A549 (cell line): ENCODE data around the gene C11orf68. TPM values are rescaled to one million over a fixed set of nuclear protein-coding genes. Genes with fewer than 3 reads are reported as not detected.

Experiments
- ATAC-seq, 2 experiments: fragments of 200-7000 bp in 1 of 2; fragments of >200 bp in 1 of 2; cut with Nextera tagmentation in 1 of 2; cut with Tn5 transposase in 1 of 2; 3 replicates each; pipeline versions ENCODE4 v1.8.0 to v1.9.1; 2018 to 2020; ENCODE audit warnings: mild to moderate bottlenecking in 1 of 2, moderate library complexity in 1 of 2
- CTCF ChIA-PET: fragments of 300-600 bp; sonication (Branson Sonifier 250); formaldehyde crosslinking; extraction: SDS; loops from one replicate; lab custom pipeline; 2021; ENCODE audit warnings: antibody characterized with exemption, inconsistent platforms; lab: Yijun Ruan, JAX
- POLR2A ChIA-PET: fragments of 350-600 bp; formaldehyde crosslinking; extraction: SDS; loops from one replicate; lab custom pipeline; 2021; ENCODE audit warnings: antibody characterized with exemption, inconsistent platforms; lab: Yijun Ruan, JAX
- DNase-seq, 2 experiments: peaks; one replicate each; pipeline versions ENCODE4 v3.0.0 to v3.0.0-alpha.2; 2011 to 2016; ENCODE audit warnings: low read depth in 1 of 2, low spot score in 1 of 2
- FAIRE-seq: peaks from 2 replicates; lab custom pipeline; 2011; peaks lifted over from hg19 to GRCh38; lab: Jason Lieb, UNC
- H3K27ac ChIP-seq, 2 experiments: fragments of >200 bp; sonication (Bioruptor Twin); formaldehyde crosslinking; 3 replicates each; pipeline ENCODE4 v1.5.1; 2016 to 2017
- H3K4me1 ChIP-seq: fragments of >200 bp; sonication (Bioruptor Twin); formaldehyde crosslinking; 3 replicates; pipeline ENCODE4 v1.6.1; 2016
- H3K4me2 ChIP-seq: fragments of >200 bp; sonication (Bioruptor Twin); formaldehyde crosslinking; 3 replicates; pipeline ENCODE4 v1.6.1; 2016
- H3K4me3 ChIP-seq: fragments of >200 bp; sonication (Bioruptor Twin); formaldehyde crosslinking; 3 replicates; pipeline ENCODE4 v1.5.1; 2016
- H3K9me3 ChIP-seq: fragments of >200 bp; sonication (Bioruptor Twin); formaldehyde crosslinking; 3 replicates; pipeline ENCODE4 v1.6.1; 2016
- BCL3 ChIP-seq: fragments of >200 bp; sonication (Bioruptor Twin); formaldehyde crosslinking; IDR thresholded peaks from 3 replicates; pipeline ENCODE4 v1.6.1; 2016
- BHLHE40 ChIP-seq: IDR thresholded peaks from 2 replicates; pipeline ENCODE4 v1.6.1; 2012; ENCODE audit warnings: low read depth, low read length, inconsistent platforms
- CEBPB ChIP-seq, 2 experiments: fragments of >200 bp in 1 of 2; sonication (Bioruptor Twin) in 1 of 2; formaldehyde crosslinking in 1 of 2; IDR thresholded peaks; 2 replicates each; pipeline ENCODE4 v1.6.1; 2012 to 2016
- CHD2 ChIP-seq: fragments of 150-350 bp; IDR thresholded peaks from 2 replicates; pipeline ENCODE4 v1.6.1; 2014; ENCODE audit warnings: low read length; ENCODE audit not compliant: partially characterized antibody
- CTCF ChIP-seq: fragments of >200 bp; sonication (Bioruptor Twin); formaldehyde crosslinking; IDR thresholded peaks from 3 replicates; pipeline ENCODE4 v1.5.1; 2016
- E2F6 ChIP-seq: IDR thresholded peaks from 2 replicates; pipeline ENCODE4 v1.6.1; 2012; ENCODE audit warnings: low read depth, borderline replicate concordance
- EHF ChIP-seq: fragments of 250-450 bp; sonication (Bioruptor Pico); IDR thresholded peaks from 2 replicates; pipeline ENCODE4 v1.5.0; 2020; ENCODE audit warnings: mild to moderate bottlenecking
- ELK1 ChIP-seq: fragments of 150-350 bp; IDR thresholded peaks from 2 replicates; pipeline ENCODE4 v1.6.1; 2014; ENCODE audit warnings: low read depth, mild to moderate bottlenecking, low read length
- EP300 ChIP-seq, 2 experiments: fragments of >200 bp; sonication (Bioruptor Twin); formaldehyde crosslinking; IDR thresholded peaks; 2 replicates in 1 of 2; 3 replicates in 1 of 2; pipeline ENCODE4 v1.6.1; 2016 to 2017
- ESRRA ChIP-seq: fragments of 150-350 bp; IDR thresholded peaks from 2 replicates; pipeline ENCODE4 v1.6.1; 2014; ENCODE audit warnings: mild to moderate bottlenecking, low read length, borderline replicate concordance
- FOSL2 ChIP-seq, 2 experiments: fragments of 450-650 bp in 1 of 2; fragments of >200 bp in 1 of 2; sonication (Bioruptor Twin) in 1 of 2; formaldehyde crosslinking; IDR thresholded peaks; 2 replicates each; pipeline versions ENCODE4 v1.5.0 to v1.6.1; 2016 to 2020; ENCODE audit warnings: mild to moderate bottlenecking in 1 of 2, moderate library complexity in 1 of 2
- GATA3 ChIP-seq: IDR thresholded peaks from 2 replicates; pipeline ENCODE4 v1.6.1; 2012; ENCODE audit warnings: borderline replicate concordance
- HOXA7 ChIP-seq: fragments of 250-450 bp; sonication (Bioruptor Pico); IDR thresholded peaks from 2 replicates; pipeline ENCODE4 v1.5.0; 2020; ENCODE audit warnings: mild to moderate bottlenecking, moderate library complexity
- JUNB ChIP-seq: fragments of >200 bp; sonication (Bioruptor Twin); formaldehyde crosslinking; IDR thresholded peaks from 2 replicates; pipeline ENCODE4 v1.6.1; 2016
- MAX ChIP-seq: IDR thresholded peaks from 2 replicates; pipeline ENCODE4 v1.6.1; 2012
- NFE2L2 ChIP-seq: fragments of 150-350 bp; conservative IDR thresholded peaks from 2 replicates; pipeline ENCODE4 v1.6.1; 2014; ENCODE audit warnings: low read length
- POLR2AphosphoS2 ChIP-seq: conservative IDR thresholded peaks from 2 replicates; pipeline ENCODE4 v1.6.1; 2012; ENCODE audit warnings: low read length, improper control_type of control experiment, inconsistent platforms
- REST ChIP-seq: fragments of 200-600 bp; sonication (generic); IDR thresholded peaks from 2 replicates; pipeline ENCODE4 v1.6.1; 2016; ENCODE audit warnings: antibody characterized with exemption, mild to moderate bottlenecking, moderate library complexity
- RFX5 ChIP-seq: fragments of 450-650 bp; IDR thresholded peaks from 2 replicates; pipeline ENCODE4 v1.7.1; 2014; ENCODE audit warnings: antibody characterized with exemption, mild to moderate bottlenecking, moderate library complexity
- SMC3 ChIP-seq: fragments of >200 bp; sonication (Bioruptor Twin); formaldehyde crosslinking; IDR thresholded peaks from 3 replicates; pipeline ENCODE4 v1.6.1; 2018; ENCODE audit warnings: inconsistent platforms
- USF2 ChIP-seq: fragments of 450-650 bp; IDR thresholded peaks from 2 replicates; pipeline ENCODE4 v1.6.1; 2014; ENCODE audit warnings: antibody characterized with exemption
- ZC3H11A ChIP-seq: fragments of 450-650 bp; IDR thresholded peaks from 2 replicates; pipeline ENCODE4 v1.6.1; 2014; ENCODE audit warnings: antibody characterized with exemption, mild to moderate bottlenecking
- ZSCAN20 ChIP-seq: fragments of 250-450 bp; sonication (Bioruptor Pico); IDR thresholded peaks from 2 replicates; pipeline ENCODE4 v1.8.0; 2022; ENCODE audit warnings: mild to moderate bottlenecking, moderate library complexity
- WGBS: methylation state at CpG from one replicate; pipeline ENCODE4 v1.1.6; 2017; ENCODE audit errors: missing lambda C conversion rate; 5-methylcytosine and 5-hydroxymethylcytosine counted together
- polyA plus RNA-seq, 4 experiments: library from polyadenylated mRNA; depleted of rRNA in 3 of 4; stranded (reverse); fragments of >200 nt; fragmentation: RNase III in 1 of 4; extraction: RNeasy Plus Mini Kit Qiagen cat#74134 plus additional on column Dnase treatment in 1 of 4; gene quantifications; 2 replicates in 3 of 4; 3 replicates in 1 of 4; pipeline ENCODE4 v1.2.3, GENCODE V29; 2011 to 2017

C11orf68 gene
- polyA plus RNA-seq, 2 of the 4 experiments (the other 2 are of a cell fraction) = 10.6 to 17.0 TPM

- Histone ChIP-seq H3K4me2 (no peak overlapping the region), H3K9me3 (no peaks in the 10 kb centered on the region), H3K27ac (no peak overlapping the region), H3K4me1 (peaks cover 9% of the 10 kb centered on the region; the same call in 1 of the 3 replicates)
- 83% methylated on average over 4 of the region's 4 CpGs for WGBS
- CTCF ChIA-PET = interaction anchor here (0.6 to 1.9 kb wide), 9 partner anchors 11 to 248 kb away, joined by 3 to 7 read pairs (median 3); partner anchors contain the start of genes FIBP and MUS81
- DNase-seq (no peak), FAIRE-seq (no peak)
- POLR2A ChIA-PET = no interaction called here
- TF ChIP-seq ZC3H11A (no peak), JUNB (no peak), BCL3 (no peak), FOSL2 (IDR thresholded peaks at IDR 0.05) (no peak), FOSL2 (CRISPR knock-in tag; IDR thresholded peaks at IDR 0.05) (no peak), EHF (CRISPR knock-in tag) (no peak), BHLHE40 (no peak), ESRRA (no peak), ELK1 (no peak), HOXA7 (CRISPR knock-in tag) (no peak), E2F6 (no peak), ZSCAN20 (no peak), CHD2 (no peak), RFX5 (no peak), REST (no peak), CEBPB (IDR thresholded peaks at IDR 0.05) (no peak)
- TF ChIP-seq, all 56 proteins: peak for 0
- ATAC-seq = no peak
- H3K4me3 ChIP-seq = no peak overlapping the region
These were observed 15.2 kb upstream of the C11orf68 start for GRCh38 chr11:65934014-65934413.

- DNase-seq = peak; percentile 47 to 50
- POLR2A ChIA-PET = no interaction called here
- peak; percentile 56 to 85; a peak in 4 of 6 replicates for ATAC-seq
- Histone ChIP-seq H3K4me1 (peaks cover 9% of the 10 kb centered on the region; the same call in 1 of the 3 replicates), H3K27ac (peak overlapping the region in 1 of 2 experiments; percentile 44; a peak in 2 of 6 replicates), H3K4me2 (peak overlapping the region; percentile 58), H3K9me3 (no peaks in the 10 kb centered on the region), H3K4me3 (no peak overlapping the region)
- WGBS = 16% methylated on average over 9 of the region's 9 CpGs
- no peak for TF ChIP-seq NFE2L2
- no peak for TF ChIP-seq GATA3
- peak; percentile 6; the same call in 1 of the 3 replicates for TF ChIP-seq CTCF
- TF ChIP-seq MAX = 0 out of 2 replicates have a peak, but pooled peaks have one; percentile 29
- TF ChIP-seq USF2 = peak; percentile 77
- TF ChIP-seq POLR2AphosphoS2 = no peak
- no peak for TF ChIP-seq ZSCAN20
- TF ChIP-seq EP300 (IDR thresholded peaks at IDR 0.05) = no peak
- TF ChIP-seq SMC3 = no peak
- FAIRE-seq = no peak
- CTCF ChIA-PET = interaction anchor here (0.8 to 2.6 kb wide), 12 partner anchors 10 to 221 kb away, joined by 3 to 15 read pairs (median 5); partner anchors contain the start of genes CCDC85B, FIBP and MUS81
These were observed 13.7 kb upstream of the C11orf68 start for GRCh38 chr11:65932558-65932919.
